Measurements from ENCODE around the gene ZNF628.
"Not testable (repeated sequence)": the region's sequence is repeated elsewhere in the genome, so short reads cannot be mapped to it uniquely, and the experiment has no call there.

The ZNF628 gene

DNA sequence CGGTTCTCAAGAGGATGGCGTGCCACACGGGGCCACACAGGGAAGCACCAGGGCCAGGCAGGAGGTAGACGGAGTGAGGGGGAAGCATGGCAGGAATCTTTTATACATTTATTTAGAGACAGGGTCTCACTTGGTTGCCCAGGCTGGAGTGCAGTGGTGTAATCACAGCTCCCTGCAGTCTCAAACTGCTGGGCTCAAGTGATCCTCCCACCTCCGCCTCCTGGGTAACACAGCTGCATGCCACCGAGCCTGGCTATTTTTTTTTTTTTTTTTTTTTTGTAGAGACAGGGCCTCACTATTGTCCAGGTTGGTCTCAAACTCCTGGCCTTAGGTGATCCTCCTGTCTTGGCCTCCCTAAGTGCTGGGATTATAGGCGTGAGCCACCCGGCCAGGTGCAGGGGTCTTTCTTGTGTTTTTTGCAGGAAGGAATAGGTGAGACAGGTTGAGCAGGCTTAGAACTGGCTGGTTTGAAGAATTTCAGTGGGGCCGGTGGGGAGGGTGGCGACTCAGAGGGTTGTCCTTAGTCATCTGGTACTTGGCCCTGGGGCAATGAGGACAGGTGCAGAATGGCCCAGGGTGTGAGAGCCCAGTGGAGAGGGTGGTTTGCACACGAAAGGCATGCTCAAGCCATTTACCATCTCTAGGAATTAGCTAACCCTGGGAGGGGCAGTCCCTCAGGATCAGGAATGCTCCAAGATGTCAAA lies 19.4 kb downstream of the ZNF628 start:
- H3F3A ChIP-seq (ENCODE audit: insufficient read depth, low read length) = no peaks in the 10 kb centered on the region
- no peak overlapping the region for H2AFZ ChIP-seq (ENCODE audit: low read length)
- no peaks in the 10 kb centered on the region for H3K36me3 ChIP-seq (ENCODE audit: insufficient read depth, low read length)
- no peak for TF ChIP-seq EZH2 (IDR thresholded peaks at IDR 0.05; ENCODE audit: borderline replicate concordance, low read length)
- TF ChIP-seq, protein P1, sequence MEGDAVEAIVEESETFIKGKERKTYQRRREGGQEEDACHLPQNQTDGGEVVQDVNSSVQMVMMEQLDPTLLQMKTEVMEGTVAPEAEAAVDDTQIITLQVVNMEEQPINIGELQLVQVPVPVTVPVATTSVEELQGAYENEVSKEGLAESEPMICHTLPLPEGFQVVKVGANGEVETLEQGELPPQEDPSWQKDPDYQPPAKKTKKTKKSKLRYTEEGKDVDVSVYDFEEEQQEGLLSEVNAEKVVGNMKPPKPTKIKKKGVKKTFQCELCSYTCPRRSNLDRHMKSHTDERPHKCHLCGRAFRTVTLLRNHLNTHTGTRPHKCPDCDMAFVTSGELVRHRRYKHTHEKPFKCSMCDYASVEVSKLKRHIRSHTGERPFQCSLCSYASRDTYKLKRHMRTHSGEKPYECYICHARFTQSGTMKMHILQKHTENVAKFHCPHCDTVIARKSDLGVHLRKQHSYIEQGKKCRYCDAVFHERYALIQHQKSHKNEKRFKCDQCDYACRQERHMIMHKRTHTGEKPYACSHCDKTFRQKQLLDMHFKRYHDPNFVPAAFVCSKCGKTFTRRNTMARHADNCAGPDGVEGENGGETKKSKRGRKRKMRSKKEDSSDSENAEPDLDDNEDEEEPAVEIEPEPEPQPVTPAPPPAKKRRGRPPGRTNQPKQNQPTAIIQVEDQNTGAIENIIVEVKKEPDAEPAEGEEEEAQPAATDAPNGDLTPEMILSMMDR (IDR thresholded peaks at IDR 0.05; ENCODE audit: low read length) = no peak
- no peak overlapping the region for H3K4me3 ChIP-seq (ENCODE audit: low read depth, low read length, poor library complexity, severe bottlenecking)
- H3K79me2 ChIP-seq (ENCODE audit: insufficient read depth, low read length) = no peaks in the 10 kb centered on the region
- H3K9me2 ChIP-seq (ENCODE audit: low read depth, low read length) = no peaks in the 10 kb centered on the region
- H3K27ac ChIP-seq (ENCODE audit: low read depth, low read length, poor library complexity, severe bottlenecking) = no peak overlapping the region
- H4K20me1 ChIP-seq (ENCODE audit: insufficient read depth, low read length) = no peaks in the 10 kb centered on the region
- no peak overlapping the region for H3K4me2 ChIP-seq (ENCODE audit: low read length)
- H3K9ac ChIP-seq (ENCODE audit: low read length) = no peak overlapping the region
- H3K4me1 ChIP-seq (ENCODE audit: insufficient read depth, low read length, severe bottlenecking) = no peaks in the 10 kb centered on the region
- H3K9me3 ChIP-seq (ENCODE audit: low read length) = no peaks in the 10 kb centered on the region
- H3K27me3 ChIP-seq (ENCODE audit: insufficient read depth, low read length) = 0 out of 2 replicates have a peak, but pooled peaks cover 8% of the 10 kb centered on the region

GRCh38 chr19:55496820-55497219 lies 20.4 kb downstream of the ZNF628 start:
- H3K4me2 ChIP-seq (ENCODE audit: low read length); H3K9me2 ChIP-seq (ENCODE audit: low read depth, low read length); H3K79me2 ChIP-seq (ENCODE audit: insufficient read depth, low read length); H4K20me1 ChIP-seq (ENCODE audit: insufficient read depth, low read length); H3K9me3 ChIP-seq (ENCODE audit: low read length); H3K9ac ChIP-seq (ENCODE audit: low read length); H3K27ac ChIP-seq (ENCODE audit: low read depth, low read length, poor library complexity, severe bottlenecking); H3K4me1 ChIP-seq (ENCODE audit: insufficient read depth, low read length, severe bottlenecking); H2AFZ ChIP-seq (ENCODE audit: low read length); H3K36me3 ChIP-seq (ENCODE audit: insufficient read depth, low read length); H3F3A ChIP-seq (ENCODE audit: insufficient read depth, low read length); H3K4me3 ChIP-seq (ENCODE audit: low read depth, low read length, poor library complexity, severe bottlenecking); H3K27me3 ChIP-seq (ENCODE audit: insufficient read depth, low read length): not testable (repeated sequence)

DNA sequence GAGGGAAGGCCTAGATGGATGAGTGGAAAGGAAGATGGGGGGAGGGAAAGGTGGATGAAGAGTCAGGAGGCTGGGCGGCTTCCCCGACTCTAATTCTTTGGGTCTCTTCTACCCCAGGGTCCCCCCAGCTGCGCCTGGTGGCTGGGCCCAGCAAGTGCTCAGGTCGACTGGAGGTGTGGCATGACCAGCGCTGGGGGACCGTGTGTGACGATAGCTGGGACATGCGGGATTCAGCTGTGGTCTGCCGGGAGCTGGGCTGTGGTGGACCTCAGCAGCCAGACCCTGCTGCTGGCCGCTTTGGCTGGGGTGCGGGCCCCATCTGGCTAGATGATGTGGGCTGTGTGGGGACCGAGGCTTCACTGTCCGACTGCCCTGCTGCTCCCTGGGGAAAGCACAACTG lies 21.3 kb downstream of the ZNF628 start:
- Histone ChIP-seq H3K9me2 (ENCODE audit: low read depth, low read length) (no peaks in the 10 kb centered on the region), H4K20me1 (ENCODE audit: insufficient read depth, low read length) (no peaks in the 10 kb centered on the region), H3K9ac (ENCODE audit: low read length) (no peak overlapping the region), H3F3A (ENCODE audit: insufficient read depth, low read length) (no peaks in the 10 kb centered on the region), H3K36me3 (ENCODE audit: insufficient read depth, low read length) (no peaks in the 10 kb centered on the region), H3K4me3 (ENCODE audit: low read depth, low read length, poor library complexity, severe bottlenecking) (no peak overlapping the region), H3K27me3 (ENCODE audit: insufficient read depth, low read length) (no peaks in the 10 kb centered on the region), H3K4me1 (ENCODE audit: insufficient read depth, low read length, severe bottlenecking) (no peaks in the 10 kb centered on the region), H3K27ac (ENCODE audit: low read depth, low read length, poor library complexity, severe bottlenecking) (no peak overlapping the region), H3K9me3 (ENCODE audit: low read length) (no peaks in the 10 kb centered on the region), H3K79me2 (ENCODE audit: insufficient read depth, low read length) (no peaks in the 10 kb centered on the region), H2AFZ (ENCODE audit: low read length) (no peak overlapping the region), H3K4me2 (ENCODE audit: low read length) (no peak overlapping the region)
- TF ChIP-seq, protein P1 (IDR thresholded peaks at IDR 0.05; ENCODE audit: low read length) = no peak
- no peak for TF ChIP-seq EZH2 (IDR thresholded peaks at IDR 0.05; ENCODE audit: borderline replicate concordance, low read length)

- no peaks in the 10 kb centered on the region for H3K79me2 ChIP-seq (ENCODE audit: insufficient read depth, low read length)
- no peak overlapping the region for H3K9ac ChIP-seq (ENCODE audit: low read length)
- H3K36me3 ChIP-seq (ENCODE audit: insufficient read depth, low read length) = no peaks in the 10 kb centered on the region
- H3K4me1 ChIP-seq (ENCODE audit: insufficient read depth, low read length, severe bottlenecking) = no peaks in the 10 kb centered on the region
- no peaks in the 10 kb centered on the region for H4K20me1 ChIP-seq (ENCODE audit: insufficient read depth, low read length)
- no peak overlapping the region for H3K4me3 ChIP-seq (ENCODE audit: low read depth, low read length, poor library complexity, severe bottlenecking)
- no peak overlapping the region for H3K4me2 ChIP-seq (ENCODE audit: low read length)
- no peak overlapping the region for H3K27ac ChIP-seq (ENCODE audit: low read depth, low read length, poor library complexity, severe bottlenecking)
- no peak overlapping the region for H2AFZ ChIP-seq (ENCODE audit: low read length)
- H3K9me2 ChIP-seq (ENCODE audit: low read depth, low read length) = no peaks in the 10 kb centered on the region
- H3K27me3 ChIP-seq (ENCODE audit: insufficient read depth, low read length) = no peaks in the 10 kb centered on the region
- no peaks in the 10 kb centered on the region for H3K9me3 ChIP-seq (ENCODE audit: low read length)
- TF ChIP-seq, protein P1 (IDR thresholded peaks at IDR 0.05; ENCODE audit: low read length) = no peak
- TF ChIP-seq EZH2 (IDR thresholded peaks at IDR 0.05; ENCODE audit: borderline replicate concordance, low read length) = no peak
- H3F3A ChIP-seq (ENCODE audit: insufficient read depth, low read length) = no peaks in the 10 kb centered on the region
Measured at GRCh38 chr19:55498246-55498840, 21.9 kb downstream of the ZNF628 start.
